Eye (tissue), 1 donor: ENCODE results near the gene SEPHS1.
"Not testable (repeated sequence)": the region's sequence is repeated elsewhere in the genome, so short reads cannot be mapped to it uniquely, and the experiment has no call there.

Experiments used
- DNase-seq: peaks from one replicate; pipeline ENCODE4 v3.0.0-alpha.2; 2015

SEPHS1 gene

DNA sequence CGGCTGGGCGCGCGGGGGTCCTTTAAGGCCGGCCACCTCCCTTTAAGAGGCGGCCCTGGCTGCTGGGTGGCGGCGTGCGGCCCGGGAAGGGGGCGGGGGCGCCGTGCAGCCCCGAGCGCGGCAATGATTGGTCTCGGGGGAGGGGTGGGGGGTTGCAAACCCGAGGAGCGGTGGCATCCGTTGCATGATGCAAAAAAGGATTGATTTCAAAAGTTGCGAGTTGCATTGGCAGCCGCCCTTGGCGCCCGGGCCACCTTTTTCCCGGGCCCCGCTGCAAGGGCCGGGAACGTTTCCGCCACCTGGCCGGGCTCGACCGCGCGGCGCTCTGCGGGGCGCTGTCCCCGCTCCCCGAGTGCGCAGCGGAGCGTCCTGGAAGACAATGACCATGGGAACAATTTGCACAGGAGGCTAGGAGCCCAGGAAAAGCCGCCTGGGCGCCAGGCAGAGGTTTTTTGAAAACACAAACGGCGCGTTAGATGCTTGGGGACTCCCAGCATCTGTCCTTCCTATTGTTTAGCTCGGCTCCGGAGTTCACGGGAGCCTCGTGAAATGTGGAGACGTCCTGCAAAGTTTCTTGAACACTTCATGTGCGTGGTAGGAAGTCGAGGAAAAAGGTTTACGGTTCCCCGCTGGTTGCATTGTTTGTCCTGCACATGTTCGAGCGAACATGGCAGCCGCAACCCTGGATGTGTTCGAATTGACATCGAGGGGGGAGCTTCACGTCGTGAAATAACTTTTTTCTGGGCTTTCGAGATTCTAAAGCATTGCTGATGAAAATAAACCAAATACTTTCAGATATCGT is at the start of gene SEPHS1:
TSS of gene SEPHS1 (minus strand) at position 78 of the 802 bp plus-strand sequence. CDS start 3,343 bp downstream, outside the sequence.
- DNase-seq = peak; percentile 95

- no peak for DNase-seq
These were observed 49.0 kb upstream of the SEPHS1 start for GRCh38 chr10:13397052-13397451.

DNA sequence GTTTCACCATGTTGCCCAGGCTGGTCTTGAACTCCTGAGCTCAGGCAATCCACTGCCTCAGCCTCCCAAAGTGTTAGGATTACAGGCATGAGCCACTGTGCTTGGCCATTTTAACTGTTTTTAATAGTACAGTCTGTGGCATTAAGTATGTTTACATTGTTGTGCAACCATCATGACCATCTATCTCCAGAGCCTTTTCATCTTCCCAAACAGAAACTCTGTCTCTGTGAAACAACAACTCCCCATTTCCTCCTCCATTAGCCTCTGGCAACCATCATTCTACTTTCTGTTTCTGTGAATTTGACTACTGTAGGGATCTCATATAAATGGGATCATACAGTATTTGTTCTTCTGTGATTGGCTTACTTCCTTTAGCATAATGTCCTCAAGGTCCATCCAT is 48.3 kb upstream of the SEPHS1 start:
- no peak for DNase-seq

GRCh38 chr10:13395540-13395939 is 47.4 kb upstream of the SEPHS1 start:
- no peak for DNase-seq

GRCh38 chr10:13393640-13394039 is 45.5 kb upstream of the SEPHS1 start:
- DNase-seq = no peak

- DNase-seq = no peak
These were observed 44.6 kb upstream of the SEPHS1 start for GRCh38 chr10:13392701-13393100.

DNA sequence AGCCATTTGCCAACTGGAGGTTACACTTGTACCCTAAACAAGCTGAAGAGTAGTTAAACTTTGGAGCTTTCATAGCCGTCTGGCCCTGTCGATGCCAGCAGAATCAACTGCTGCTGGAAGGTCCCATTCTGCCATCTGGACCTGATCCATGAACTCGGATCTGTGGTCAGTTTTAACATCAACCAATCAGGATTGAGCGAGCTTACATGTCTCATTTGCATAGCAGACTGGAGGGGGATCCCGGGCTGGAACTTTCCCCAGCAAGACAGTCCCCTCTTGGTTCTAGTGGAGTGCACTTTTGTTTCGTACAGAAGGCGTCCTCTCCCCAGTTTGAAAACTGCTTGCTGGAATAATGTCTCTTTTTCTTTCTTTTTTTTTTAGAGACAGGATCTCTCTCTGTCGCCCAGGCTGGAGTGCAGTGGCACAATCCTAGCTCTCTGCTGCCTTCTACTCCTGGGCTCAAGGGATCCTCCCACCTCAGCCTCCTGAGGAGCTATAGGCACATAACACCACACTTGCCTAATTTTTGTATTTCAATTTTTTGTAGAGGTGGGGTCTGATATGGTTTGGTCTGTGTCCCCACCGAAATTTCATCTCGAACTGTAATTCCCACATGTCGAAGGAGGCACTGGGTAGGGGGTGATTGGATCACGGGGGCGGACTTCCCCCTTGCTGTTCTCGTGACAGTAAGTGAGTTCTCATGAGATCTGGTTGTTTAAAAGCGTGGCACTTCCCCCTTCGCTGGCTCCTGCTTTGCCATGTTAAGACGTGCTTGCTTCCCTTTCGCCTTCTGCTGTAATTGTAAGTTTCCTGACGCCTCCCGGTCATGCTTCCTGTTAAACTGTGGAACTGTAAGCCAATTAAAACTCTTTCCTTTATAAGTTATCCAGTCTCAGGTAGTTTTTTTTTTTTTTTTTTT is 42.8 kb upstream of the SEPHS1 start:
- no peak for DNase-seq

DNA sequence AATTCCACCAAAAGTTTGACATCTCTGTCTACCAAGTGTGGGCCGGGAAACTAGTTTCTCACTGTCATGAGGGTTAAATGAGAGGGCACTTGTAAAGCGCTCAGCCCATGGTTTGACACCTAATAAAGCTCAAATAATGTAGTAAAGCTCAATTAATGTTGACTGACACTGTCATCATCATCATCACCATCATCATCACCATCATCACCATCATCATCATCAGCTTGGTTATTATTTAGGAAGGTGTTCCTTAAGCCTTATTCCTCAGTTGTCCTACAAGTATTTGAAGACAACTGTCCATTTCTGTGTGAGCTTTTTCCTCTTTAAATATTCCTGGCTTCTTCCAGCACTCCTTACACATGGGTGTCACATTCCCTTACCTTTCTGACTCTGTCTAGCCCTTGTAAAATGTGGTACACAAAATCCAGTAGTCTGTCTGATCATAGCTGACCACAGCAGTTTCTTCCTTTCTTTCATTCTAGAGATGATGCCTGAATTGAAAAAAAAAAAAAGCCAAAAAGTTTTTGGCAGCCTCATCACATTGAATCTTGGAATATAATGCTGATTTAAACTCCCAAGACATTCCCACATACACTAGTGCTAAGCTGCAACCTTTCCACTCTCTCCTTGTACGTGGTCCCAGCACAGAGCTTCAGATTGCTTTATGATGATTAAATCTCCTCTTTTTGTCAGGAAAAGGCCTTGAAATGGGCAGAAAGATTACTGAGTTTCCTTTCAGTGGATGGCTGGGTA is 40.6 kb upstream of the SEPHS1 start:
- no peak for DNase-seq

DNA sequence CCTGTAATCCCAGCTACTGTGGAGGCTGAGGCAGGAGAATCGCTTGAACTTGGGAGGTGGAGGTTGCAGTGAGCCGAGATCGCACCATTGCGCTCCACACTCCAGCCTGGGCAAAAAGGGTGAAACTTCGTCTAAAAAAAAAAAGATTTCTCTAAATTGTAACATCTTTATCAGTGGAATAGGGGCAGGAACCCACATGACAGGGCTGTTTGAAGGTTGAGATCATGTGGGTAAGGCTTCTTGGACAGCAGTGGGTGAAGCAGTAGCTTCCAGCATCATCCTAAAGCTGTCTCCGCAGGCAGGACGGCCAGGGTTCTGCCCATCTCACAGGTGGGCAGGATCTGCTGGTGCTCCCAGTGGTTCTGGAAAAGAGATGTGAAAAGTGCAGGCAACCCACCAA is 37.9 kb upstream of the SEPHS1 start:
- DNase-seq = no peak

DNA sequence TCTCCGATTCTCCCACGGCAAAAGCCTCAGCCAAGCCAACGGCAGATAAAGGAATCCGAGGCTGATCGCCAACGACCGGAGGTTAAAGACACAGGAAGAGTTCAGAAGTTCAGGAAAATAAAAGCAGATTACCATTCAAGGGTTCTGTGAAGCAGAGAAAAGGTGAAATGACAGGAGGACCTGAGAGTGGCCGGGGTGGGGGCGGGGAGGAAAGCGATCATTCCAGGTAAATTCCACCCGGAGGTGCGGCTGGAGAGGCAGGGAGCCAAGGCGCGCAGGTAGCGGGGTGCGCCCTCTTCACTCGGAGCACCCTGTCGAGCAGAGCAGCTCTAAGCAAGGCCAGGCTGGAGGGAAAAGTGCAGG is 35.3 kb upstream of the SEPHS1 start:
- peak; percentile 57 for DNase-seq

DNA sequence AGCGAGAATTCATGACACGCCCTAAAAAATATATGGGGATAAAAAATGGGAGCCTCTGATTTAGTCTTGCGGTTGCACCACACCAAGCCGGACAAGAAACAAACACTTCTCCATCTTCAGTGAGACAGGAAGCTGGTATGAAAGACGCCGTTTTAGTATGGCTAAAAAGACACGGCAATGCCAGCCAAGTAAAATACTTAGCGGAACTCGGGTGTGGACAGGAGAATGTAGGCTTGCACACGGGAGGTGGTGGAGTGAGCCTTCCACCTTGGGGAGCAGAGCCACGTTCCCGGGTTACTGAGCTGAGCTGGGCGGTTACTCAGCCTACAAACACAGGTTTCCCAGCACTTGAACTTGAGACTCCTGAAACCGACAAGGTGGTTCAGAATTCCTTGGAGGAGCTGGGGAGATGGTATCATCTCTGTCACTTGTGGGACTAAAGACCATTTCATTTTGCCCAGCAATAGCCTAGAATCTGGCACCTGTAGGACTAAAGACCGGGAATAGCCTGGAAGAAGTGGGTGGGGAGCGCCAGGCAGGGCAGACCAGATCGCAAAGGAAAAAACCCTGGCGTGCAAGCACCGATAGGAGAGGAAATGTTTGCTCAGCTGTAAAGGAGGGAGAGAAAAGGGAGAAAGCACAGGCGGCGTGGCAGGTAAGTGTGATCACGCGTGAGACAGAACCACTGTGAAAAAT is 34.8 kb upstream of the SEPHS1 start:
- DNase-seq = no peak

DNA sequence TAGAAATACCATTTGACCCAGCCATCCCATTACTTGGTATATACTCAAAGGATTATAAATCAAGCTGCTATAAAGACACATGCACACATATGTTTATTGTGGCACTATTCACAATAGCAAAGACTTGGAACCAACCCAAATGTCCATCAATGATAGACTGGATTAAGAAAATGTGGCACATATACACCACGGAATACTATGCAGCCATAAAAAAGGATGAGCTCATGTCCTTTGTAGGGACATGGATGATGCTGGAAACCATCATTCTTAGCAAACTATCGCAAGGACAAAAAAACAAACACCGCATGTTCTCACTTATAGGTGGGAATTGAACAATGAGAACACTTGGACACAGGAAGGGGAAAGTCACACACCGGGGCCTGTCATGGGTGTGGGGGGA is 31.0 kb upstream of the SEPHS1 start:
- DNase-seq = not testable (repeated sequence)

GRCh38 chr10:13376746-13377145 is 28.7 kb upstream of the SEPHS1 start:
- DNase-seq = no peak

GRCh38 chr10:13376297-13376696 is 28.2 kb upstream of the SEPHS1 start:
- no peak for DNase-seq

DNA sequence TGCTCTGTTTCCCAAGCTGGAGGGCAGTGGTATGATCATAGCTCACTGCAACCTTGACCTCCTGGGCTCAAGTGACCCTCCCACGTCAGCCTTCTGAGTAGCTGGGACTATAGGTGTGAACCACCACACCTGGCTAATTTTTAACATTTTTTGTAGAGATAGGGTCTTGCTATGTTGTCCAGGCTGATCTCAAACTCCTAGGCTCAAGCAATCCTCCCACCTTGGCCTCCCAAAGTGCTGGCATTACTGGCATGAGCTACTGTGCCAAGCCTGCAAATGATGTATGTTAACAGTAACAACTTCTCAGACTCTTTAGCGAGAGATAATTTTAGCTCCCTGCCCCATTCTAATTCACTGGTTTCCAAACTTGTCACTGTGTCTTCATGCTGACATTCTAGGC is 27.7 kb upstream of the SEPHS1 start:
- no peak for DNase-seq

- DNase-seq = no peak
These were observed 25.6 kb upstream of the SEPHS1 start for GRCh38 chr10:13373644-13374043.

DNA sequence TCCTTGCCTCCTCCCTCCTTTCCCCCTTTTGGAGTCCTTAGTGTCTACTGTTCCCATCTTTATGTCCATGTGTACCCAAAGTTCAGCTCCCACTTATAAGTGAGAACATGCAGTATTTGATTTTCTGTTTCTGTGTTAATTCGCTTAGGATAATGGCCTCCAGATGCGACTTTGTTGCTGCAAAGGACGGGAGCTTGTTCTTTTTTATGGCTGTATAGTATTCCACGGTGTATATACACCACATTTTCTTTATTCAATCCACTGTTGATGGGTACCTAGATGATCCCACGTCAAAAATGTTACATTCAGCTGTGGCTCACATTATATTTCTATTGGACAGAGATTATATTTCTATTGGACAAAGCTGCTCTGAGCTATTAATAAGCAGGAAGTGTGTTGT is 24.4 kb upstream of the SEPHS1 start:
- DNase-seq = no peak

DNA sequence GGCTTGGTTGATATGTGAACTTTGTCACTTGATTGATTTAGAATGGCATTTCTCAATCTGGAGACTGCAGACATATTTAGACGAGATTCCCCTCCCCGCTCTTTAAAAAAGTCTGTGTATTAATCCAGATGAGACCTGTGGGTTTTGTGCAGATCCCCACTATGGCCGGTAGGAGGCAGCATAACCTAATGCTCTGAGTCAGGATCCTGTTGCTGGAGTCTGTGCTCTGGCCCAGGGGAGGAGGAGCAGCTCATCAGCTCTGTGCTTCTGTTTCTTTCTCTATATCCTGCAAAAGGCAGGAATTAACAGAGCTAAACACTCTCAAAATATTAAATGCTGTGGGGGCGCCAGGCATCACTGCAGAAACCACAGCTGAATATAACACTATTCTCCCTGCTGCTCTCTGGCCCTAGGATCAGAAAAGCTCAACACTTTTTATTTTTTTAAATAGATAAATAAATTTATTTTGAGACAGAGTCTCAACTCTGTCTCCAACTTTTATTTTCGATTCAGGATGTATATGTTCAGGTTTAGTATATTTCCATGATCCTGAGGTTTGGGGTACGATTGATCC is 23.9 kb upstream of the SEPHS1 start:
- peak; percentile 97 for DNase-seq

DNA sequence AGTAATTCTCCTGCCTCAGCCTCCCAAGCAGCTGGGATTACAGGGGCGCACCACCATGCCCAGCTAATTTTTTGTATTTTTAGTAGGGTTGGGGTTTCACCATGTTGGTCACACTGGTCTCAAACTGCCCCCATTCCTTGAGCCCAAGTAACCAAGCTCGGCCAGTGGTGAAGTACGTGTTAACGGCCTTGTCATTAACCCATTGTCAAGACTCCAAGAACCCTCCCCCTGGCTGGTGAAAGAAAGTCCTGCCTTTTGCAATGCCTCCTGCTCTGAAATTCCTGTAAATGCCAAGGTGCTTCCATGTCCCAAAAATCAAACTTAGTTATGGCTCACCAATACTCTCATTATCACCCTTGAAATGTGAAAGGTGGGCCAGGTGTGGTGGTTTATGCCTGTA is 18.8 kb upstream of the SEPHS1 start:
- DNase-seq = no peak

- DNase-seq = no peak
These were observed 17.7 kb upstream of the SEPHS1 start for GRCh38 chr10:13365831-13366230.

DNA sequence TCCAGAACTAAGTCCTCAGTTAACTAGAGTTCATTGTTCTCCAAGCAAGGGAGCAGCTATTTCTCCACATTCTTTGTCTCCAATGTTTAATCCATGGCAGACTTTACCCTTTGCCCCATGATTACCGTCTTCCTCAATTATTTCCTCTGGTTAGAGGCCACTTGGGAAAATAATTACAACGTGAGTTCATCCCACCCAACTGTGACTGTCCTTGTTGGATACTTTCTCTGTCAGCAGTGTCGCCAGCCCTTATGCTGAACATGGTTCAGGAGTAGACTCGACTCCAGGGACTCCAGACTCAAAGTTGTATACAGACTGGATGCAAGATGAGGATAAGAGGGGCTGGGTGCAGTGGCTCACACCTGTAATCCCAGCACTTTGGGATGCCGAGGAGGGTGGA is 17.1 kb upstream of the SEPHS1 start:
- no peak for DNase-seq

DNA sequence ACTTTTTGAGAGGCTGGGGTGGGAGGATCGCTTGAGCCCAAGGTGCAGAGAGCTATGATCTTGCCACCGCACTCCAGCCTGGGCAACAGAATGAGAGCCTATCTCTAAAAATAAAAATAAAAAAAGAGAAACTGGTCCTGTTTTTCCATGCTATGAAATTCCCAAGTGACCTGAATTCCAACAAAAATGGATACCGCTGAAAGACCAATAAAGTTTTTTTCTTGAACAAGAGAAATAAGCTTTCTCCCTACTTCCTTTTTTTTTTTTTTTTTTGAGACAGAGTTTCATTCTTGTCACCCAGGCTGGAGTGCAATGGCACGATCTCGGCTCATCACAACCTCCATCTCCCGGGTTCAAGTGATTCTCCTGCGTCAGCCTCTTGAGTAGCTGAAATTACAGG is 12.5 kb upstream of the SEPHS1 start:
- DNase-seq = no peak
